T-helper 1 cell (primary cell): ENCODE data around the gene LMAN1.
A peak's percentile ranks its signal among the peaks of the same experiment; 100 is the strongest.

Experiments used
- DNase-seq, 5 donors: peaks; one replicate each; pipeline ENCODE4 v3.0.0-alpha.2; 2012 to 2020

Gene LMAN1

GRCh38 chr18:59303006-59303405 is 56.1 kb downstream of the LMAN1 start:
- no peak for DNase-seq

GRCh38 chr18:59301929-59302328 is 57.1 kb downstream of the LMAN1 start:
- DNase-seq = no peak

- peak in 1 of 5 donors; percentile 6 for DNase-seq
Measured at GRCh38 chr18:59300676-59301285, 58.3 kb downstream of the LMAN1 start.

- no peak for DNase-seq
Measured at GRCh38 chr18:59298871-59299270, 60.2 kb downstream of the LMAN1 start.

- DNase-seq = no peak
Measured at GRCh38 chr18:59293317-59293716, 65.7 kb downstream of the LMAN1 start.

- no peak for DNase-seq
Measured at GRCh38 chr18:59286341-59286740, 72.7 kb downstream of the LMAN1 start.

GRCh38 chr18:59282341-59282740 is 76.7 kb downstream of the LMAN1 start:
- DNase-seq = no peak

GRCh38 chr18:59279722-59280121 is 79.3 kb downstream of the LMAN1 start:
- DNase-seq = no peak

- DNase-seq = no peak
Measured at GRCh38 chr18:59279193-59279592, 79.9 kb downstream of the LMAN1 start.

- no peak for DNase-seq
Measured at GRCh38 chr18:59278793-59279192, 80.3 kb downstream of the LMAN1 start.
